ENCODE results near the gene CKMT2.
A peak's percentile ranks its signal among the peaks of the same experiment; 100 is the strongest.
"Not testable (repeated sequence)": the region's sequence is repeated elsewhere in the genome, so short reads cannot be mapped to it uniquely, and the experiment has no call there.

Gene CKMT2

DNA sequence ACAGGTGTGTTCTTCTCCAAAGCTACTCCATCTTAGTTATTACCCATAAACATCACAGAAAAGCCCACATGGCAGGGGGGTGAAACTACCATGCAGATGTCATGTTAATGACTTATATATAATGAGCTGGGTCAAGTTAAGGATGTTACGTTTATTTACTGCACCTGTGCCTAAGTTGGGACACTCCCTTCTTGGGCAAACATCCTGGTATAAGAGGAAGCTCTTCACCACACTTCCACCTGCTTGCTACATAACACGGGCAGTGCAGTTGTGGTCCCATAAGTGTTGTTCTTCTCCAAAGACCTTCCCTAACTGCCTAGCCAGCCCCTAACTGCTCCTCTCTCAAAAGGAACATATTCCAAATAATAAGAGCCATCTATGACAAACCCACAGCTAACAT is 59.0 kb downstream of the CKMT2 start:
- ChIA-PET POLR2A (no interaction called here), CTCF (interaction anchor here (1.3 to 2.6 kb wide), 3 partner anchors 8 to 97 kb away, joined by 4 to 10 read pairs (median 4); no protein-coding TSS in a partner anchor)
- H3K4me3 ChIP-seq (ENCODE audit: low read depth, low read length) = no peak overlapping the region
- DNase-seq (ENCODE audit: low read depth, low spot score) = no peak
- TF ChIP-seq, protein P1, sequence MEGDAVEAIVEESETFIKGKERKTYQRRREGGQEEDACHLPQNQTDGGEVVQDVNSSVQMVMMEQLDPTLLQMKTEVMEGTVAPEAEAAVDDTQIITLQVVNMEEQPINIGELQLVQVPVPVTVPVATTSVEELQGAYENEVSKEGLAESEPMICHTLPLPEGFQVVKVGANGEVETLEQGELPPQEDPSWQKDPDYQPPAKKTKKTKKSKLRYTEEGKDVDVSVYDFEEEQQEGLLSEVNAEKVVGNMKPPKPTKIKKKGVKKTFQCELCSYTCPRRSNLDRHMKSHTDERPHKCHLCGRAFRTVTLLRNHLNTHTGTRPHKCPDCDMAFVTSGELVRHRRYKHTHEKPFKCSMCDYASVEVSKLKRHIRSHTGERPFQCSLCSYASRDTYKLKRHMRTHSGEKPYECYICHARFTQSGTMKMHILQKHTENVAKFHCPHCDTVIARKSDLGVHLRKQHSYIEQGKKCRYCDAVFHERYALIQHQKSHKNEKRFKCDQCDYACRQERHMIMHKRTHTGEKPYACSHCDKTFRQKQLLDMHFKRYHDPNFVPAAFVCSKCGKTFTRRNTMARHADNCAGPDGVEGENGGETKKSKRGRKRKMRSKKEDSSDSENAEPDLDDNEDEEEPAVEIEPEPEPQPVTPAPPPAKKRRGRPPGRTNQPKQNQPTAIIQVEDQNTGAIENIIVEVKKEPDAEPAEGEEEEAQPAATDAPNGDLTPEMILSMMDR (IDR thresholded peaks at IDR 0.05; ENCODE audit: insufficient read depth, low read length, missing control alignments) = no peak

DNA sequence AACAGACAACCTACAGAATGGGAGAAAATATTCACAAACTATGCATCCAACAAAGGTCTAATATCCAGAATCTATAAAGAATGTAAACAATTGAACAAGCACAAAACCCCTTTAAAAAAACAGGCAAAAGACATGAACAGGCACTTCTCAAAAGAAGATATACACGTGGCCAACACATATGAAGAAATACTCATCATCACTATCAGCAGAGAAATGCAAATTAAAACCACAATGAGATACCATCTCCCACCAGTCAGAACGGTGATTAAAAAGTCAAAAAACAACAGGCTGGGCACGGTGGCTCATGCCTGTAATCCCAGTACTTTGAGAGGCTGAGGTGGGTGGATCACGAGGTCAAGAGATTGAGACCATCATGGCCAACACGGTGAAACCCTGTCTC is 60.9 kb downstream of the CKMT2 start:
- DNase-seq (ENCODE audit: low read depth, low spot score); POLR2A ChIA-PET: not testable (repeated sequence)

DNA sequence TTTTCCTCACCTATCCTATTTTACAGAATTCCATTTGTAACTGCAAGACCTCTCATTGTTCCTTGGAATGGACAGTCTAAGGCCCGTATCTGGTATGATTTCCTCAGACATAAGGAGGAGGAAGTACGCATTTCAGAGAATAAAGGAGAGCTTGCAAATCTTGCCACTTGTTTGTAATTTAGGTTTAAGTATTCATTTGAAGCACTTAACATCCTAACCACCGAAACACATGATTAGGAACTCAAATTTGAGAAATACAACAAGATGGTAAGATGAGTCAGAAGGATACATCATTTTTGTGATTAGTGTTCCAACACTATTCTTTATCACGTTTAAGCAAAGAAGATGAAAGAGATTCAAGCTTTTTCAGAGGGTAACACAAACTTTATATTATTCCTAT is 64.4 kb downstream of the CKMT2 start:
- TF ChIP-seq, protein P1 (IDR thresholded peaks at IDR 0.05; ENCODE audit: insufficient read depth, low read length, missing control alignments) = no peak
- POLR2A ChIA-PET = no interaction called here
- DNase-seq (ENCODE audit: low read depth, low spot score) = no peak
- H3K4me3 ChIP-seq (ENCODE audit: low read depth, low read length) = no peak overlapping the region
- CTCF ChIA-PET = interaction anchor here (1.0 to 7.2 kb wide), 7 partner anchors 10 to 881 kb away, joined by 3 to 48 read pairs (median 28); no protein-coding TSS in a partner anchor

More for the DNA sequence above, 60.9 kb downstream of the CKMT2 start:
- not testable (repeated sequence) for H3K4me3 ChIP-seq (ENCODE audit: low read depth, low read length)
- CTCF ChIA-PET = interaction anchor here (0.6 to 0.9 kb wide), 2 partner anchors 8 to 25 kb away, joined by 3 read pairs; no protein-coding TSS in a partner anchor

DNA sequence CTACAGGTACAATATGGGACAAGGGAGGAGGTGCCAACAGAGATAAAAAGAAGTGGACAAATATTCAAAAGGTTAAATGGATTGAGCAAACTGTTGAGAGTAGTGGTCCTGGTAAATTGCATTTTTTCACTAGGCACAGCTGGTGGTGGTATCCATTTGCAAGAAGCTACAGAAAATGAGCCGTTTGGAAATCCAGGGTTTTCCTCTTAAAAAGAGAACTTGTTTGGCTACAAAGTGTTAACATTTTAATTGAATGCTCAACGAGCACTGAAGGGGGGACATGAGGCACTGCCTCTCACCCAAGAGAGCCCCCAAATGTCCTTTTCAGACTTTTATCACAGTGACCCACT is 67.8 kb downstream of the CKMT2 start:
- POLR2A ChIA-PET = no interaction called here
- CTCF ChIA-PET = interaction anchor here (0.9 to 7.2 kb wide), 11 partner anchors 8 to 959 kb away, joined by 3 to 48 read pairs (median 6); no protein-coding TSS in a partner anchor
- peak overlapping the region; percentile 98 for H3K4me3 ChIP-seq (ENCODE audit: low read depth, low read length)

DNA sequence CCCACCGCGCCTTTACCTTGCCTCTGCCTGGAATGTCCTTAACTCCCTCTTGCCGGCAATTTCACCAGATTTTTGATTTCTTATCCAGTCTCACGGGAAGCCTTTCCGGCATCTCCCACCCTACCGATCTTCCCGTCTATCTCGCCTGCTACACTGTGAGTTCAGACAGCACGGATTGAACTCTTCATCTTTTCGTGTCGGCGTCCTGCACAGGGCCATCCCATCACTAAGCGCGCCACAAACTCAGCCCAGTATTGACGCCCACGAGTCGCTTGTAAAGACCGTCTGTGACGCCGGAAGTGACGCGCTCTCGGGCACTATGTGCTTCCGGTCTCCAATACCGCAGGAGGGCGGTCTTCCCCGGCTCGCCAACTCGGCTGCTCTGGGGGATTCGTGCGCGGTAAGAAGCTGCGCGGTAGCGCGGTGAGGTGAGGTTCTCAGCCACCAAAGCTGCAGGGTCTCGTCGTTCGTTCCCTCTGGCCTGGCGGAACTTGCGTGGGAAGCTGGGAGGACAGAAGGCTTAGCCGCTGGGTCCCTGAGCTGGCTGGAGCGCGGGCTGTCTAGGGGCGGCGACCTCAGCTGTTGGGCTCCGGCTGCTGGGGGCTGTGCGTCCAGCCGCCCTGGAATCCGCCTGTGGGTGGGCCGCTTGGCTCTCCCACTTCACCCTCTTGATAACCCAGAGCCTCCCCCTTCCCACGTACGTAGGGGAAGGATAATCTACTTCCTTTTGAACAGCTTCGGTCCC is 68.3 kb downstream of the CKMT2 start, which contains the start of gene ZCCHC9:
Gene ZCCHC9 (plus strand): TSS at position 317 of the 745 bp plus-strand sequence. CDS start 3,171 bp downstream, outside the sequence.
- TF ChIP-seq, protein P1 (IDR thresholded peaks at IDR 0.05; ENCODE audit: insufficient read depth, low read length, missing control alignments) = peak; percentile 22
- POLR2A ChIA-PET = interaction anchor here (0.6 to 2.0 kb wide), 4 partner anchors 12 to 622 kb away, joined by 3 to 7 read pairs (median 4); no protein-coding TSS in a partner anchor
- peak within 1 kb of the TSS; percentile 98 for H3K4me3 ChIP-seq (ENCODE audit: low read depth, low read length)
- DNase-seq (ENCODE audit: low read depth, low spot score) = peak; percentile 76
- CTCF ChIA-PET = interaction anchor here (0.6 to 7.2 kb wide), 12 partner anchors 8 to 924 kb away, joined by 3 to 48 read pairs (median 4); no protein-coding TSS in a partner anchor

More for the DNA sequence above, 67.8 kb downstream of the CKMT2 start:
- DNase-seq (ENCODE audit: low read depth, low spot score) = no peak
- TF ChIP-seq, protein P1 (IDR thresholded peaks at IDR 0.05; ENCODE audit: insufficient read depth, low read length, missing control alignments) = no peak

DNA sequence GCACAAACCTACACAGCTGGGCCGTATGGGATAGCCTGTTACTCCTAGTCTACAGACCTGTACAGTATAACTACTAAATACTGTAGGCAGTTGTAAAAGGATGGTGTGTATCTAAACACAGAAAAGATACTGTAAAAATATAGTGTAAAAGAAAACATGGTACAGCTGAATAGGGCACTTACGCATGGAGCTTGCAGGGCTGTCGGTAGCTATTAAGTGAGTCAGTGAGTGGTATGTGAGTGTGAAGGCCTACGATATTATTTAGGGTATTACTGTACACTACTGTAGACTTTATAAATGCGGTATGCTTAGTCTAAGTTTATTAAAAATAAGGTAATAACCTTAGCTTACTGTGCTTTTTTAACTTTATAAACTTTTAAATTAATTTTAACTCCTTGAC is 69.5 kb downstream of the CKMT2 start:
- no peak for DNase-seq (ENCODE audit: low read depth, low spot score)
- ChIA-PET POLR2A (interaction anchor here (1.3 to 2.0 kb wide), 2 partner anchors 13 to 34 kb away, joined by 5 to 7 read pairs; no protein-coding TSS in a partner anchor), CTCF (interaction anchor here (0.9 to 7.2 kb wide), 6 partner anchors 12 to 922 kb away, joined by 3 to 48 read pairs (median 4); no protein-coding TSS in a partner anchor)
- TF ChIP-seq, protein P1 (IDR thresholded peaks at IDR 0.05; ENCODE audit: insufficient read depth, low read length, missing control alignments) = no peak
- peak overlapping the region; percentile 98 for H3K4me3 ChIP-seq (ENCODE audit: low read depth, low read length)
